HepG2 (cell line): Measurements from ENCODE around the gene PLXNB2. TPM values are rescaled to one million over a fixed set of nuclear protein-coding genes. Genes with fewer than 3 reads are reported as not detected.

Experiments
- ATF7-NPFF ChIP-seq: sonication (generic); formaldehyde crosslinking; IDR thresholded peaks from 2 replicates; pipeline ENCODE4 v1.8.1; 2023; ENCODE audit warnings: mild to moderate bottlenecking, low read depth, missing genetic modification reagents, moderate library complexity
- CBX1 ChIP-seq: IDR thresholded peaks from one replicate; pipeline ENCODE4 v1.6.1; 2016; ENCODE audit warnings: antibody characterized with exemption, low read depth
- CEBPG ChIP-seq: IDR thresholded peaks from 2 replicates; pipeline ENCODE4 v1.6.1; 2016
- ERF ChIP-seq: IDR thresholded peaks from 2 replicates; pipeline ENCODE4 v1.6.1; 2018; ENCODE audit warnings: missing biosample characterization, missing genetic modification reagents
- FIP1L1 ChIP-seq: fragments of 200-400 bp; formaldehyde crosslinking; IDR thresholded peaks from 2 replicates; pipeline ENCODE4 v1.6.1; 2018; ENCODE audit warnings: low read depth, mild to moderate bottlenecking, low read length, moderate library complexity, borderline replicate concordance; ENCODE audit not compliant: insufficient read depth
- HES4 ChIP-seq: sonication (generic); formaldehyde crosslinking; IDR thresholded peaks from 2 replicates; pipeline ENCODE4 v1.9.0; 2021; ENCODE audit warnings: mild to moderate bottlenecking, missing genetic modification reagents, borderline replicate concordance
- KDM4B ChIP-seq: sonication (generic); formaldehyde crosslinking; IDR thresholded peaks from 2 replicates; pipeline ENCODE4 v1.4.0; 2020; ENCODE audit warnings: missing genetic modification reagents
- KLF11 ChIP-seq: IDR thresholded peaks from 2 replicates; pipeline ENCODE4 v1.6.1; 2016; ENCODE audit warnings: missing compliant biosample characterization
- MEF2D ChIP-seq: sonication (generic); formaldehyde crosslinking; IDR thresholded peaks from 2 replicates; pipeline ENCODE4 v1.5.1; 2020; ENCODE audit warnings: mild to moderate bottlenecking, missing genetic modification reagents
- NCOA2 ChIP-seq: sonication (generic); formaldehyde crosslinking; IDR thresholded peaks from 2 replicates; pipeline ENCODE4 v1.8.0; 2022; ENCODE audit warnings: inconsistent platforms
- NFIC ChIP-seq: IDR thresholded peaks from 2 replicates; pipeline ENCODE4 v1.6.1; 2012; ENCODE audit warnings: mild to moderate bottlenecking, low read length, inconsistent platforms
- NFYB ChIP-seq: sonication (generic); formaldehyde crosslinking; IDR thresholded peaks from 2 replicates; pipeline ENCODE4 v1.4.0; 2020; ENCODE audit warnings: missing genetic modification reagents
- NONO ChIP-seq, 2 experiments: fragments of 450-650 bp in 1 of 2; sonication (generic) in 1 of 2; formaldehyde crosslinking in 1 of 2; IDR thresholded peaks in 1 of 2; conservative IDR thresholded peaks in 1 of 2; 2 replicates each; pipeline versions ENCODE4 v1.6.1 to v1.8.0; 2017 to 2022; ENCODE audit warnings: mild to moderate bottlenecking in 1 of 2, missing genetic modification reagents in 1 of 2, moderate library complexity in 1 of 2
- SMARCC2 ChIP-seq: fragments of 450-650 bp; IDR thresholded peaks from 2 replicates; pipeline ENCODE4 v1.6.1; 2017; ENCODE audit warnings: antibody characterized with exemption, mild to moderate bottlenecking
- TCF12 ChIP-seq, 2 experiments: fragments of 450-650 bp in 1 of 2; sonication (generic) in 1 of 2; formaldehyde crosslinking in 1 of 2; IDR thresholded peaks; 2 replicates each; pipeline versions ENCODE4 v1.6.1 to v1.8.0; 2017 to 2022; ENCODE audit warnings: antibody characterized with exemption in 1 of 2, mild to moderate bottlenecking in 1 of 2, missing genetic modification reagents in 1 of 2, moderate library complexity in 1 of 2
- TP53 ChIP-seq: sonication (generic); formaldehyde crosslinking; conservative IDR thresholded peaks from 2 replicates; pipeline ENCODE4 v1.4.0; 2020; ENCODE audit warnings: missing genetic modification reagents
- ZFYVE20 ChIP-seq: sonication (generic); formaldehyde crosslinking; IDR thresholded peaks from 2 replicates; pipeline ENCODE4 v1.8.0; 2023; ENCODE audit warnings: low read depth, mild to moderate bottlenecking, moderate library complexity, missing genetic modification reagents, borderline replicate concordance
- ZNF337 ChIP-seq: sonication (generic); formaldehyde crosslinking; IDR thresholded peaks from 2 replicates; pipeline ENCODE4 v1.5.1; 2020; ENCODE audit warnings: missing genetic modification reagents, low read depth, mild to moderate bottlenecking, borderline replicate concordance
- ZSCAN12 ChIP-seq: sonication (generic); formaldehyde crosslinking; IDR thresholded peaks from 2 replicates; pipeline ENCODE4 v1.9.0; 2021; ENCODE audit warnings: mild to moderate bottlenecking, missing genetic modification reagents
- polyA plus RNA-seq, 8 experiments: library from polyadenylated mRNA; depleted of rRNA in 3 of 8; stranded (reverse) in 7 of 8; unstranded in 1 of 8; fragments of >200 nt; fragmentation: Illumina TruSeq in 4 of 8; extraction: Trizol in 4 of 8; gene quantifications; 2 replicates each; pipeline versions ENCODE4 v1.2.1 to v1.2.3, GENCODE V29; 2011 to 2016; ENCODE audit warnings: low read depth in 4 of 8, missing spikeins in 1 of 8, mixed read lengths in 1 of 8; ENCODE audit not compliant: insufficient read depth in 1 of 8
- total RNA-seq, 5 experiments: library from RNA; depleted of rRNA; stranded (reverse); fragments of >200 nt; fragmentation: Illumina TruSeq; extraction: Trizol; gene quantifications; 2 replicates each; pipeline ENCODE4 v1.2.3, GENCODE V29; 2016; ENCODE audit warnings: low read depth in 1 of 5
- TF ChIP-seq, protein P1 (sequence below): sonication (generic); formaldehyde crosslinking; IDR thresholded peaks from 2 replicates; pipeline ENCODE4 v1.5.1; 2020; ENCODE audit warnings: mild to moderate bottlenecking, missing genetic modification reagents, borderline replicate concordance
- TF ChIP-seq, protein P2 (sequence below): sonication (generic); formaldehyde crosslinking; IDR thresholded peaks from 2 replicates; pipeline ENCODE4 v1.4.0; 2020; ENCODE audit warnings: missing genetic modification reagents
- TF ChIP-seq, protein P3 (sequence below): IDR thresholded peaks from 2 replicates; pipeline ENCODE4 v1.6.1; 2018; ENCODE audit warnings: missing genetic modification reagents
- TF ChIP-seq, protein P4 (sequence below): IDR thresholded peaks from 2 replicates; pipeline ENCODE4 v1.6.1; 2016; ENCODE audit warnings: mild to moderate bottlenecking, missing biosample characterization, missing genetic modification reagents

PLXNB2 gene
- total and polyA plus RNA-seq, 2 of the 13 experiments (the other 11 are each of a cell fraction or from before 2014, with no cell fraction given) = 32.6 to 68.9 TPM

DNA sequence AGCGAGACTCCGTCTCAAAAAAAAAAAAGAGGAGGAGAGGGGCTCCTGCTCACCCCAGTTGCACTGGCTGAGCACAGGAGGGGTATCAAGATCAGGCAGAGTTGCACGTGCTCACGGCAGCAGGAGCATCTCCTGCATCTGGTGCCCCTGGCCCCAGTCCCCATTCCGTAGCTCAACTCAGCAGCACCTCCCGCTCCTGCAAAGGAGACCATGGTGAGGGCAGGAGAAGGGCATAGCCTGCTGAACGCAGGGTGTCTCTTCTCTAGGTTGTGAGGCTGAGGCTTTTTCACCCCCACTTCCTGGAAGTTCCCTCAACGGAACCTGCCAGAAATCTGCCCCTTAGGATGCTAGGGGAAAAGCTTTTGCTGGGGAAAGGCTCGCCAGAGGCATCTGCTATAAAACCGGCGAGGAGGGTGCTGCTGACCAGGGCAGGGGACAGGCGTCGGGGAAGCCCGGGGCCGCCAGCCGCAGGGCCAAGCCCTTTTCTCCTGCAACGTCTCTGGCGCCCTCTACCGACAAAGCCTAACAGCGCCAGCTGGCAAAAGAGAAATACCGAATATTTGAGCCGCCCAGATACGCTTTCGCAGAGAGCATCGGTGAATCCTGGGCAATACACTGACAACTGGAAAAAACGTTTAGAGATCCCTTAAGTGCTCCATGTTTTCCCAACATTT lies 34.7 kb upstream of the PLXNB2 start (continued):
- TF ChIP-seq, protein P1, sequence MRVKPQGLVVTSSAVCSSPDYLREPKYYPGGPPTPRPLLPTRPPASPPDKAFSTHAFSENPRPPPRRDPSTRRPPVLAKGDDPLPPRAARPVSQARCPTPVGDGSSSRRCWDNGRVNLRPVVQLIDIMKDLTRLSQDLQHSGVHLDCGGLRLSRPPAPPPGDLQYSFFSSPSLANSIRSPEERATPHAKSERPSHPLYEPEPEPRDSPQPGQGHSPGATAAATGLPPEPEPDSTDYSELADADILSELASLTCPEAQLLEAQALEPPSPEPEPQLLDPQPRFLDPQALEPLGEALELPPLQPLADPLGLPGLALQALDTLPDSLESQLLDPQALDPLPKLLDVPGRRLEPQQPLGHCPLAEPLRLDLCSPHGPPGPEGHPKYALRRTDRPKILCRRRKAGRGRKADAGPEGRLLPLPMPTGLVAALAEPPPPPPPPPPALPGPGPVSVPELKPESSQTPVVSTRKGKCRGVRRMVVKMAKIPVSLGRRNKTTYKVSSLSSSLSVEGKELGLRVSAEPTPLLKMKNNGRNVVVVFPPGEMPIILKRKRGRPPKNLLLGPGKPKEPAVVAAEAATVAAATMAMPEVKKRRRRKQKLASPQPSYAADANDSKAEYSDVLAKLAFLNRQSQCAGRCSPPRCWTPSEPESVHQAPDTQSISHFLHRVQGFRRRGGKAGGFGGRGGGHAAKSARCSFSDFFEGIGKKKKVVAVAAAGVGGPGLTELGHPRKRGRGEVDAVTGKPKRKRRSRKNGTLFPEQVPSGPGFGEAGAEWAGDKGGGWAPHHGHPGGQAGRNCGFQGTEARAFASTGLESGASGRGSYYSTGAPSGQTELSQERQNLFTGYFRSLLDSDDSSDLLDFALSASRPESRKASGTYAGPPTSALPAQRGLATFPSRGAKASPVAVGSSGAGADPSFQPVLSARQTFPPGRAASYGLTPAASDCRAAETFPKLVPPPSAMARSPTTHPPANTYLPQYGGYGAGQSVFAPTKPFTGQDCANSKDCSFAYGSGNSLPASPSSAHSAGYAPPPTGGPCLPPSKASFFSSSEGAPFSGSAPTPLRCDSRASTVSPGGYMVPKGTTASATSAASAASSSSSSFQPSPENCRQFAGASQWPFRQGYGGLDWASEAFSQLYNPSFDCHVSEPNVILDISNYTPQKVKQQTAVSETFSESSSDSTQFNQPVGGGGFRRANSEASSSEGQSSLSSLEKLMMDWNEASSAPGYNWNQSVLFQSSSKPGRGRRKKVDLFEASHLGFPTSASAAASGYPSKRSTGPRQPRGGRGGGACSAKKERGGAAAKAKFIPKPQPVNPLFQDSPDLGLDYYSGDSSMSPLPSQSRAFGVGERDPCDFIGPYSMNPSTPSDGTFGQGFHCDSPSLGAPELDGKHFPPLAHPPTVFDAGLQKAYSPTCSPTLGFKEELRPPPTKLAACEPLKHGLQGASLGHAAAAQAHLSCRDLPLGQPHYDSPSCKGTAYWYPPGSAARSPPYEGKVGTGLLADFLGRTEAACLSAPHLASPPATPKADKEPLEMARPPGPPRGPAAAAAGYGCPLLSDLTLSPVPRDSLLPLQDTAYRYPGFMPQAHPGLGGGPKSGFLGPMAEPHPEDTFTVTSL (CRISPR knock-in tag) = no peak
- no peak for TF ChIP-seq ZNF337 (CRISPR knock-in tag)
- TF ChIP-seq ATF7-NPFF = no peak
- TF ChIP-seq ZSCAN12 = no peak
- TF ChIP-seq, protein P2, sequence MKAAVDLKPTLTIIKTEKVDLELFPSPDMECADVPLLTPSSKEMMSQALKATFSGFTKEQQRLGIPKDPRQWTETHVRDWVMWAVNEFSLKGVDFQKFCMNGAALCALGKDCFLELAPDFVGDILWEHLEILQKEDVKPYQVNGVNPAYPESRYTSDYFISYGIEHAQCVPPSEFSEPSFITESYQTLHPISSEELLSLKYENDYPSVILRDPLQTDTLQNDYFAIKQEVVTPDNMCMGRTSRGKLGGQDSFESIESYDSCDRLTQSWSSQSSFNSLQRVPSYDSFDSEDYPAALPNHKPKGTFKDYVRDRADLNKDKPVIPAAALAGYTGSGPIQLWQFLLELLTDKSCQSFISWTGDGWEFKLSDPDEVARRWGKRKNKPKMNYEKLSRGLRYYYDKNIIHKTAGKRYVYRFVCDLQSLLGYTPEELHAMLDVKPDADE (CRISPR knock-in tag) = no peak
- TF ChIP-seq TP53 (CRISPR knock-in tag) = no peak
- TF ChIP-seq FIP1L1 = no peak
- no peak for TF ChIP-seq TCF12 (IDR thresholded peaks at IDR 0.05)
- no peak for TF ChIP-seq TCF12 (CRISPR knock-in tag; IDR thresholded peaks at IDR 0.05)
- TF ChIP-seq CBX1 = peak; percentile 65
- TF ChIP-seq NONO (IDR thresholded peaks at IDR 0.05) = no peak
- no peak for TF ChIP-seq NONO (CRISPR knock-in tag; conservative IDR thresholded peaks at IDR 0.05)
- TF ChIP-seq NFIC = no peak
- TF ChIP-seq, protein P3, sequence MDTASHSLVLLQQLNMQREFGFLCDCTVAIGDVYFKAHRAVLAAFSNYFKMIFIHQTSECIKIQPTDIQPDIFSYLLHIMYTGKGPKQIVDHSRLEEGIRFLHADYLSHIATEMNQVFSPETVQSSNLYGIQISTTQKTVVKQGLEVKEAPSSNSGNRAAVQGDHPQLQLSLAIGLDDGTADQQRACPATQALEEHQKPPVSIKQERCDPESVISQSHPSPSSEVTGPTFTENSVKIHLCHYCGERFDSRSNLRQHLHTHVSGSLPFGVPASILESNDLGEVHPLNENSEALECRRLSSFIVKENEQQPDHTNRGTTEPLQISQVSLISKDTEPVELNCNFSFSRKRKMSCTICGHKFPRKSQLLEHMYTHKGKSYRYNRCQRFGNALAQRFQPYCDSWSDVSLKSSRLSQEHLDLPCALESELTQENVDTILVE (CRISPR knock-in tag) = no peak
- peak; percentile 69; the same call in 1 of the 2 replicates for TF ChIP-seq ERF
- no peak for TF ChIP-seq KDM4B (CRISPR knock-in tag)
- no peak for TF ChIP-seq NFYB (CRISPR knock-in tag)
- no peak for TF ChIP-seq HES4 (CRISPR knock-in tag)
- TF ChIP-seq CEBPG (CRISPR knock-in tag) = peak; percentile 37; the same call in 1 of the 2 replicates
- no peak for TF ChIP-seq MEF2D (CRISPR knock-in tag)
- no peak for TF ChIP-seq SMARCC2
- no peak for TF ChIP-seq KLF11 (CRISPR knock-in tag)
- TF ChIP-seq, protein P4, sequence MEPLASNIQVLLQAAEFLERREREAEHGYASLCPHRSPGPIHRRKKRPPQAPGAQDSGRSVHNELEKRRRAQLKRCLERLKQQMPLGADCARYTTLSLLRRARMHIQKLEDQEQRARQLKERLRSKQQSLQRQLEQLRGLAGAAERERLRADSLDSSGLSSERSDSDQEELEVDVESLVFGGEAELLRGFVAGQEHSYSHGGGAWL (CRISPR knock-in tag) = 0 out of 2 replicates have a peak, but pooled peaks have one; percentile 25
- no peak for TF ChIP-seq ZFYVE20 (CRISPR knock-in tag)
- TF ChIP-seq NCOA2 (CRISPR knock-in tag) = no peak
